A549 treated with CpdA at 1 μM for 4 hours (cell line): ENCODE measurements around the gene MEF2B. TPM values are rescaled to one million over a fixed set of nuclear protein-coding genes. Genes with fewer than 3 reads are reported as not detected.

Source experiments
- total RNA-seq: library from RNA; stranded (reverse); fragments of 200-300 nt; extraction: Qiagen RNA extraction; gene quantifications from 5 replicates; pipeline ENCODE4 v1.2.3, GENCODE V29; 2022; ENCODE audit warnings: low read depth

Gene MEF2B
- total RNA-seq, result 0.42 to 1.6 TPM (median 0.53 TPM) in 5 replicates

DNA sequence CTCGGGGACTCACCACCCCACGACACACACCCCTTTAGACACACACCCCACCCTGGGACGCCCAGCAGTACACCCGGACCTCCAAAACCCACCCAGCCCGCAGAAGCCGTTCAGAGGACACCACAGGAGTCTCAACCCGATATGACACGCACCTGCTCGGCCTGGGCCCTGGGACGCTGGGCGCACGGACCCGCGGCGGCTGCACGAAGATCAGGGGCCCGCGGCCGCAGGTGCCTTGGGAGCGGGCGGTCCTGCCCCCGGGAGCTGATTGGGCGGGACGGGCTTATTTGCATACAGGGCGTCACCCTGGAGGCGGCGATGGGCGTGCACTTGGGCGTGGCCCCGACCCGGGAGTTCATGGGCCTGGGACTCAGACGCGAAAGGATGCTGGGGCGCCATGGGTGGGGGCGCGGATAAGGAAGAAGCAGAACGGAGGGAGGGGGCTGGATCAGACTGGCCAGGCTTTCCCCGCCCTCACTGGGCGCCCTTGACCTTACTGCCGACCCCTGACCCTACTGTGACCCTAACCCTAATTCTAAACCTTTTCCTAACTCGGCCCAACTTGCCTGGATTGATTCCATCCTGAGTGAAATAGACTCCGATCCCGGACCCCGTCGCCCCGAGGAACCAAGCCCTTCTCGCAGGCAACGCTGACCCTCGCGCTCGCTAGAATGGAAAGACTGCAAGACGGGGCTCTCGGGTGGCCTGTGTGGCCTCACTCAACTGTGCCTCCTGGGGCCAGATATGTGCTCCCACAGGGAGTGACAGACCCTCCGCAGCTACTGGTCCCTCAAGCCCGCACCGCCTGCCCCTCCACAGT lies at the start of gene MEF2B:
Gene MEF2B (minus strand): TSS at position 211 of the 820 bp plus-strand sequence. CDS start 19,528 bp downstream, outside the sequence.

DNA sequence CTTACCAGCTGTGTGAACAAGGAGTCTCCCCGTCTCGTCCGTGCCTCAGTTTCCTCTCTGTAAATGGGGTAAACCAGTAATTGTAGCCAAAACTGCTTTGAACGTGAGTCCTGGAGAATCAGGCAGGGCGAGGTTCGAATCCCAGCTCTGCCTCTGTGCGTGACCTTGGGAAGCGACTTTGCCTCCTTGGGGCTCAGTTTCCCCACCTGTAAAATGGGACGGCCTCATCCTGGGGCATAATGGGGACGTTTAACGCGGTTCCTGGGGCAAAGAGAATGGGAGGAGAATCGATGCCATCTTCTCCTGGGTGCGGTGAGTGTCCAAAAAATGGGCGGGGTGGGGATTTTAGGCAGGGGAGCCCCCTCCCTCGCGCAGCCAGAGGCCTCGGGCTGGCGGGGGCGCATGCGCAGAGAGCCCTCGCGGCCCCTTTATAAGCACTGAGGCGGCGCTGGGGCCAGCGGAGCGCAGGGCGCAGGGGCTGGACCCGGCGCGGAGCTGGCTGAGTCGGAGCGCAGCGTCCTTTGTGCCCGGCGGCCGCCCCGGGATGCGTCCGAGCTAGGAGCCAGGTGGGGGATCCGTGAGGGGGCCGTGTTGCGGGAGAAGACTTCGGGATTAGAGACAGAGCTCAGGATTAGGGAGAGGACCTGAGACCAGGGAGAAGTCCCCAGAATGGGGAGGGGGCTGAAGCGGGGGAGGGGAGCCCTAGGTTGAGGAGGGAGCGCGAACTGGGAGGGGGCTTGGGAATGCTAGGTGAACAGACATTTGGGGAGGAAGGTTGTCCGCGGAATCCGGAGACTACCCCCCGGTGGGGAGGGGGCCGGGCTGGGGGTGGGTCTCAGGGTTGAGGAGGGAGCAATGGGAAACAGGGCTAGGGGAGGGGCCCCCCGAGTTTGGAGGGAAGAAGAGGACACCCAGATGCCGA lies 41.7 kb upstream of the MEF2B start, which contains the start of gene NCAN:
Gene NCAN (plus strand): TSS at position 460 of the 922 bp plus-strand sequence. CDS start 4,996 bp downstream, outside the sequence.

DNA sequence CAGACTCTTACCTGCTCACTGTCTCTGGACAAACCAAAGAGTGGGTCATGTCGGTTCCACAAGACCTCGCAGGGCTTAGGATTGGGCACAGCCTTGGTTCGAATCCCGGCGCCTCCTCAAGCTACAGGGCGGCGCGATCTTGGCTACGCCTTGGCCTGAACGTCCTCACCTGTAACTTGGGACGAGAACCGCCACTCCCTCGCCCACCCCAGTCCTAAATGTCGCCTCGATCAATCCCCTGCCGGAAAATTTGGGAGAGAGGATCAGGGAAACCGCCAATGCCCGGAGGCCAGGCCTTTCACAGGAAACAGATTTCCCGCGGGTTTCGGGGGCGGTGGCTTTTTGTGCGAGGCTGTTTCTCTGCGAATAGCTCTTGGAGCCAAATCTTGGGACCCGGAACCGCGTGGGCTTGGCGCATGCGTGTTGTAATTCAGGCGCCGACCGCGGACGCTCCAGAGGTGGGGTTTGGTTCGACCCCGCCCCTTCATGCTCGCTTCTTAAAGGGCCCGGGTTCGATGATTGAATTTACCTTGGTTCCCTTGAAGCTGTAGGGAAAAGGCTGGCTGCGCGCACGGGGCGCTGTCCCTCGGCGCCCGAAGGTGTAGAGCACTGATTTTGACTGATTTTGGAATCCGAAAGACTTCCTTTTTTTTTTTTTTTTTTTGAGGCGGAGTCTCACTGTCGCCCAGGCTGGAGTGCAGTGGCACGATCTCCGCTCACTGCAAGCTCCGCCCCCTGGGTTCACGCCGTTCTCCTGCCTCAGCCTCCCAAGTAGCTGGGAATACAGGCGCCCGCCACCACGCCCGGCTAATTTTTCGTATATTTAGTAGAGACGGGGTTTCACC lies 33.2 kb upstream of the MEF2B start, which contains the start of gene NR2C2AP:
Gene NR2C2AP (minus strand): TSS at position 403 of the 845 bp plus-strand sequence. CDS start 354 bp downstream, at position 49.

DNA sequence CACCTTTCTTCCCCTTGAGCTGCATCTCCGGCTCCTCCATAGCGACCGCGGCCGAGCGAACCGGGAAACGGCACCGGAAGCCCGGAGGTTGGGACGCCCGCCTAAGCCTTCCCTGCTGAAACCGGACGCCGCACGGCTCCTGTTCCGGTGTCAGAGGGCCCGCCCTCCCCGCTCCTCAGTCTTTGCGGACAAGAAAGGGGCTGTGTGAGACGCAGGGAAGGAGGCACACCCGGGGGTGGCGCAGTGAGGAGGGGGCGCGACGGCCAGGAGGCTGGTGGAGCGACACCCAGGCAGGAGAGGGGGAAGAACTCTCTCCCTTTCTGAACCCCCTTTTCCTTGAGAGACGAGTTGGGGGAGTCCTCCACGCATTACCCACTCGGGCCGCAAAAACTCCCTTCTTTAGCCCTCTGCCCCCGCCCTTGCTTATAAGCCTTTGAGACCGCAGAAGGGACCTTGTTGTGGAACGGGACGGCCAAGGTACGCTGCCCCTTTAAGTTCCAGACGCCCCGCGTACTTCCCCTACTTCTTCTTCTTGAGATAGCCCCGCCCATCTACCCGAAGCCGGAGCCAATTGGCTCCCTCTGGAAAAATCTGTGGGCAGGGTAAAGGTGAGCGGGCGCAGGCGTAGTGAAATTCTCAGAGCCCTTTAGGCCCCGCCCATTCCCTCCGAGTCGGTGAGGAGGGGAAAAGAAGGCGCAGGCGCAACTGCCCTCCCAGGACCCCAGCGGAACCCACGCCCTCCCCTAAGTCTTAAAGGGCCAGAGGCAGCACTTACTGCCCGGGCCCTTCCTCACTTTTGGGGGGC lies 22.2 kb upstream of the MEF2B start, which contains the start of the genes BORCS8 and RFXANK:
Gene BORCS8 (minus strand): TSS at position 75 of the 805 bp plus-strand sequence. CDS start 35 bp downstream, at position 40.
Gene RFXANK (plus strand): TSS at position 181 of the 805 bp plus-strand sequence. CDS start 1,689 bp downstream, outside the sequence.

DNA sequence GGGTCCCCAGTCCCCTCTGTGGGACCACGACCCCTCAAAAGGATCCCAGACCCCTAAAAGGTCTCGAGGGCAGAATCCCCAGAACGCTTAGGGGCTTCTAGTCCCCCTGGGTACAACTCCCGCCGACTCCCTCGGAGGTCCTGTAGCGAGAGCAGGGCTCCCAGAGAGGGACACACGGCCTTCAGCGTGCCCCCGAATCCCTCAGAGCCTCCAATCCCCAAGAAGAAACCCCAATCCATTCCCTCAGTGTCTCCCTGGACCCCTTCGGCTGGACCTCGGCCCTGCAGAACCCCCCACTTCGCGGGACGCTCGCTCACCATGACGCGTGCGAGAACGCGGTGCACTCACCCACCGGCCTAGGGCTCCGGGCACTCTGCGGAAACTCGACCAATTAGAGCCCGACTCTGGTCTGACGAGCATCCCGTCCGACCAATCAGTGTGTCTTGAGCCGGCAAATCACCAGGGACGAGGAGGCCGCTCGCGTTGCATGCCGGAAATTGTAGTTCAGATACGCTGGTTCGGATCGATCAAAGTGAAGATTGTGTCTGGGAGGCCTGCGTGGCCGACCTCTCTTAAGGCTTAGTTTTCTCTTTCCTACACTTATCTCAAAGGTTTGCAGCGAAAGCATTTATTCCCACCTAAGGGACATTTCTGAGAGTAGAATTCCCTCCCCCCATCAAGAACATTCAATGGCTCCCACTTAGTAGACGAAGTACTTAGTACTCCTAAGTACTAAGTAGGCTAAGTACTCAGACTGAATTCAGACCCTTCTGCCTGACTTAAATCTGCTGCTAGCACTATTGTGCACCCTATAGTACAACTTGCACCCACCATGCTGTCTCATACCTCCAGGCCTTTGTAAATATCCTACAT lies 31.7 kb downstream of the MEF2B start, which contains the start of gene TMEM161A:
Gene TMEM161A (minus strand): TSS at position 370 of the 873 bp plus-strand sequence. CDS start 50 bp downstream, at position 320.

Other genes starting within 250 kb of the MEF2B start
- gene HOMER3, start 229.0 kb downstream of the MEF2B start, total RNA-seq, result 26.2 to 33.6 TPM (median 31.9 TPM) in 5 replicates
- gene SUGP2, start 136.7 kb downstream of the MEF2B start, total RNA-seq, result 25.3 to 35.4 TPM (median 31.5 TPM) in 5 replicates
- gene ARMC6, start 136.7 kb downstream of the MEF2B start, total RNA-seq, result 21.3 to 31.7 TPM (median 31.1 TPM) in 5 replicates
- 0.43 to 1.0 TPM (median 0.94 TPM) in 5 replicates for gene SLC25A42, start 106.3 kb downstream of the MEF2B start, total RNA-seq
- gene TMEM161A, start 31.8 kb downstream of the MEF2B start, total RNA-seq, result 17.7 to 29.3 TPM (median 25.0 TPM) in 5 replicates
- 7.4 to 12.9 TPM (median 11.7 TPM) in 5 replicates for gene BORCS8, start 21.9 kb upstream of the MEF2B start, total RNA-seq
- 35.4 to 49.4 TPM (median 47.3 TPM) in 5 replicates for gene RFXANK, start 22.0 kb upstream of the MEF2B start, total RNA-seq
- gene NR2C2AP, start 33.2 kb upstream of the MEF2B start, total RNA-seq, result 29.9 to 35.3 TPM (median 34.0 TPM) in 5 replicates
- 0.03 to 0.20 TPM (median 0.11 TPM) in 4 of 5 replicates, not detected in the other for gene NCAN, start 41.7 kb upstream of the MEF2B start, total RNA-seq
- gene TM6SF2, start 103.0 kb upstream of the MEF2B start, total RNA-seq, result 0.34 to 0.79 TPM (median 0.66 TPM) in 4 of 5 replicates, not detected in the other
- 22.6 to 28.5 TPM (median 24.3 TPM) in 5 replicates for gene SUGP1, start 150.2 kb upstream of the MEF2B start, total RNA-seq
- 11.8 to 15.9 TPM (median 14.6 TPM) in 5 replicates for gene MAU2, start 150.6 kb upstream of the MEF2B start, total RNA-seq
- gene GATAD2A, start 235.4 kb upstream of the MEF2B start, total RNA-seq, result 42.7 to 50.9 TPM (median 45.5 TPM) in 5 replicates